ENCODE results near the gene THBS3.
"Not testable (repeated sequence)": the region's sequence is repeated elsewhere in the genome, so short reads cannot be mapped to it uniquely, and the experiment has no call there.

The THBS3 gene

DNA sequence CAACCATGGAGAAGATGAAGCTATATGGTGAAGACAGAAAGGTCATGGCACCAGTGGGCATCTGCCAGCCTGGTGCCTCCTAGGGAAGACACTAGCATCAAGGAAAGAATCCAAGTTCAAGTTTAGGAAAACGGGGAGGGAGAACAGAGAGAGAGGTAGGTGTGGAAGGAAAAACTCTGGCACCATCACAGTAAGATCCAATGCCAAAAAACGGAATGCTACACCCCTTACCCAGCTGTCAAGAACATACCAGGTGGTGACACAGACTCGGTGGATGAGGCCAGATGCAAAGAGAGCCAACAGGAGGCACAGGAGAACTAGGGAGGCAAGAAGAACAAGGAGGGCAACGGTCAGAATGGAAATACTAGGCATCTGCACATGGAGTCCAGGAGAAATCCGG, 38.2 kb downstream of the THBS3 start:
- no peak overlapping the region for H3K4me3 ChIP-seq (ENCODE audit: low read depth, low read length)
- no peak for DNase-seq (ENCODE audit: low read depth, low spot score)
- TF ChIP-seq, protein P1, sequence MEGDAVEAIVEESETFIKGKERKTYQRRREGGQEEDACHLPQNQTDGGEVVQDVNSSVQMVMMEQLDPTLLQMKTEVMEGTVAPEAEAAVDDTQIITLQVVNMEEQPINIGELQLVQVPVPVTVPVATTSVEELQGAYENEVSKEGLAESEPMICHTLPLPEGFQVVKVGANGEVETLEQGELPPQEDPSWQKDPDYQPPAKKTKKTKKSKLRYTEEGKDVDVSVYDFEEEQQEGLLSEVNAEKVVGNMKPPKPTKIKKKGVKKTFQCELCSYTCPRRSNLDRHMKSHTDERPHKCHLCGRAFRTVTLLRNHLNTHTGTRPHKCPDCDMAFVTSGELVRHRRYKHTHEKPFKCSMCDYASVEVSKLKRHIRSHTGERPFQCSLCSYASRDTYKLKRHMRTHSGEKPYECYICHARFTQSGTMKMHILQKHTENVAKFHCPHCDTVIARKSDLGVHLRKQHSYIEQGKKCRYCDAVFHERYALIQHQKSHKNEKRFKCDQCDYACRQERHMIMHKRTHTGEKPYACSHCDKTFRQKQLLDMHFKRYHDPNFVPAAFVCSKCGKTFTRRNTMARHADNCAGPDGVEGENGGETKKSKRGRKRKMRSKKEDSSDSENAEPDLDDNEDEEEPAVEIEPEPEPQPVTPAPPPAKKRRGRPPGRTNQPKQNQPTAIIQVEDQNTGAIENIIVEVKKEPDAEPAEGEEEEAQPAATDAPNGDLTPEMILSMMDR (IDR thresholded peaks at IDR 0.05; ENCODE audit: low read depth, low read length), result no peak
- in situ Hi-C loops (cut with HindIII; ENCODE audit: low sequenced_read_pairs), result no loop called here

- in situ Hi-C loops (cut with HindIII; ENCODE audit: low sequenced_read_pairs), result no loop called here
- TF ChIP-seq, protein P1 (IDR thresholded peaks at IDR 0.05; ENCODE audit: low read depth, low read length), result no peak
- H3K4me3 ChIP-seq (ENCODE audit: low read depth, low read length), result no peak overlapping the region
- no peak for DNase-seq (ENCODE audit: low read depth, low spot score)
Measured at GRCh38 chr1:155168456-155169210, 39.1 kb downstream of the THBS3 start.

- in situ Hi-C loops (cut with HindIII; ENCODE audit: low sequenced_read_pairs); H3K4me3 ChIP-seq (ENCODE audit: low read depth, low read length); DNase-seq (ENCODE audit: low read depth, low spot score): not testable (repeated sequence)
Measured at GRCh38 chr1:155168105-155168445, 39.6 kb downstream of the THBS3 start.

GRCh38 chr1:155167166-155168104, 40.3 kb downstream of the THBS3 start:
- TF ChIP-seq, protein P1 (IDR thresholded peaks at IDR 0.05; ENCODE audit: low read depth, low read length), result peak; percentile 89
- in situ Hi-C loops (cut with HindIII; ENCODE audit: low sequenced_read_pairs), result no loop called here
- peak; percentile 81 for DNase-seq (ENCODE audit: low read depth, low spot score)
- H3K4me3 ChIP-seq (ENCODE audit: low read depth, low read length), result no peak overlapping the region

GRCh38 chr1:155166471-155167165, 41.1 kb downstream of the THBS3 start:
- no peak for DNase-seq (ENCODE audit: low read depth, low spot score)
- no peak overlapping the region for H3K4me3 ChIP-seq (ENCODE audit: low read depth, low read length)
- TF ChIP-seq, protein P1 (IDR thresholded peaks at IDR 0.05; ENCODE audit: low read depth, low read length), result no peak
- in situ Hi-C loops (cut with HindIII; ENCODE audit: low sequenced_read_pairs), result no loop called here

DNA sequence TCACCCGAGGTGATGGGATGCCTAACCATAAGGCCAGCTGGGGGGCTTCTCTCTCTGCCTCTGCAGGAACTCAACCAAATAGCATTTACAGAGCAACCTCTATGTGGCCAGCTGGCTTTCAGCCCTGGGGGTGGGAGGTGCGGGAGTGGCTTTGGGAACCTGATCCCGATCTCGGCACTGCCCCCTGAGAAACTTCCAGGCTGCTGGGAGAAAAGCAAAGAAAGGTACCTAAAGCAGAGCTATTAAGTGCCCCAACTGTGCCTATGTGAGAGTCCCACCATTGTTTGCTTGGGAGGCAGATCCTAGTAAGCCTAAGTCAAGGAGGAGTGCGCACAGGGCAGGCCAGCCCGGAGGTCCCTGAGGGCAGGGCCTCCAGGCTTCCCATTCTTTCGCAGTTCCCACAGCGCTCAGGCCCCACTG, 41.6 kb downstream of the THBS3 start:
- in situ Hi-C loops (cut with HindIII; ENCODE audit: low sequenced_read_pairs), result no loop called here
- DNase-seq (ENCODE audit: low read depth, low spot score), result no peak
- TF ChIP-seq, protein P1 (IDR thresholded peaks at IDR 0.05; ENCODE audit: low read depth, low read length), result no peak
- H3K4me3 ChIP-seq (ENCODE audit: low read depth, low read length), result no peak overlapping the region

DNA sequence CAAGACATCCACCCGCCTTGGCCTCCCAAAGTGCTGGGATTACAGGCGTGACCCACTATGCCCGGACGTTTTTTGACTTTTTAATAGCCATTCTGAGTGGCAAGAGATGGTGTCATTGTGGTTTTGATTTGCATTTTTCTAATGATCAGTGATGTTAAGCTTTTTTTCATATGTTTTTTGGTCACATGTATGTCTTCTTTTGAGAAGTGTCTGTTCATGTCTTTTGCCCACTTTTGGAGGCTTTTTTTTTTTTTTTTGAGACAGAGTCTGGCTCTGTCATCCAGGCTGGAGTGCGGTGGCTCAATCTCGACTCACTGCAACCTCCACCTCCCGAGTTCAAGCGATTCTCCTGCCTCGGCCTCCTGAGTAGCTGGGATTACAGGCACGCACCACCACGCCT, 43.1 kb downstream of the THBS3 start:
- H3K4me3 ChIP-seq (ENCODE audit: low read depth, low read length); in situ Hi-C loops (cut with HindIII; ENCODE audit: low sequenced_read_pairs); DNase-seq (ENCODE audit: low read depth, low spot score): not testable (repeated sequence)

DNA sequence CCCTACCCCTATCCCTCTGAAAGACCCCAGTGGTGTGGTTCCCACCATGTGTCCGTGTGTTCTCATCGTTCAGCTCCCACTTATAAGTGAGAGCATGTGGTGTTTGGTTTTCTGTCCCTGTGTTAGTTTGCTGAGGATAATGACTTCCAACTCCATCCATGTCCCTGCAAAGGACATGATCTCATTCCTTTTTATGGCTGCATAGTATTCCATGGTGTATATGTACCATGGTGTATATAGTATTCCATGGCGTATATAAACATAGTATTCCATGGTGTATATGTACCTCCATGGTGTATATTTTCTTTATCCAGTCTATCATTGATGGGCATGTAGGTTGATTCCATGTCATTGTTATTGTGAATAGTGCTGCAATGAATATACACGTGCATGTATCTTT, 43.9 kb downstream of the THBS3 start:
- DNase-seq (ENCODE audit: low read depth, low spot score); in situ Hi-C loops (cut with HindIII; ENCODE audit: low sequenced_read_pairs); H3K4me3 ChIP-seq (ENCODE audit: low read depth, low read length): not testable (repeated sequence)

- H3K4me3 ChIP-seq (ENCODE audit: low read depth, low read length); DNase-seq (ENCODE audit: low read depth, low spot score); in situ Hi-C loops (cut with HindIII; ENCODE audit: low sequenced_read_pairs): not testable (repeated sequence)
Measured at GRCh38 chr1:155162631-155163030, 45.1 kb downstream of the THBS3 start.

Data from astrocyte of the spinal cord (primary cell).